ENCODE results near the gene ANKS3. TPM values are rescaled to one million over a fixed set of nuclear protein-coding genes. Genes with fewer than 3 reads are reported as not detected.

The ANKS3 gene
- total RNA-seq, 6 experiments from 2014 or later: 4.7 to 10.7 (median 7.6) TPM

- Histone ChIP-seq H3K27ac (no peak overlapping the region), H3K27me3 (no peaks in the 10 kb centered on the region), H3K36me3 (peaks cover 0 to 28% (median 13%) of the 10 kb centered on the region in 4 donors), H3K4me1 (no peaks in the 10 kb centered on the region), H3K4me3 (no peak overlapping the region), H3K9me3 (no peaks in the 10 kb centered on the region)
- TF ChIP-seq CTCF (IDR thresholded peaks at IDR 0.05): no peak
- no peak for TF ChIP-seq POLR2A (IDR thresholded peaks at IDR 0.05)
- intact Hi-C loops (cut with DNase I): no loop called here
- peak in 1 of 4 donors; percentile 25 for ATAC-seq
- DNase-seq: no peak
- 98% methylated on average over 5 of the region's 44 CpGs for WGBS (ENCODE audit: insufficient coverage, low coverage, low lambda C conversion rate, missing lambda C conversion rate)
Measured at GRCh38 chr16:4752351-4753100, 18.5 kb upstream of the ANKS3 start.

GRCh38 chr16:4750896-4751295, 16.8 kb upstream of the ANKS3 start:
- no peaks in the 10 kb centered on the region for H3K27me3 ChIP-seq
- TF ChIP-seq POLR2A (IDR thresholded peaks at IDR 0.05): no peak
- no peak for TF ChIP-seq CTCF (IDR thresholded peaks at IDR 0.05)
- no peak for ATAC-seq
- no peaks in the 10 kb centered on the region for H3K4me1 ChIP-seq
- H3K36me3 ChIP-seq: peaks cover 0 to 28% (median 13%) of the 10 kb centered on the region in 4 donors
- H3K27ac ChIP-seq: no peak overlapping the region
- H3K4me3 ChIP-seq: no peak overlapping the region
- 69% methylated on average over 3 of the region's 8 CpGs for WGBS (ENCODE audit: insufficient coverage, low coverage, low lambda C conversion rate, missing lambda C conversion rate)
- intact Hi-C loops (cut with DNase I): no loop called here
- no peaks in the 10 kb centered on the region for H3K9me3 ChIP-seq
- no peak for DNase-seq

- WGBS (ENCODE audit: insufficient coverage, low coverage, low lambda C conversion rate, missing lambda C conversion rate): 75% methylated on average over 2 of the region's 10 CpGs
- intact Hi-C loops (cut with DNase I): no loop called here
- H3K4me3 ChIP-seq: no peak overlapping the region
- no peak for TF ChIP-seq POLR2A (IDR thresholded peaks at IDR 0.05)
- TF ChIP-seq CTCF (IDR thresholded peaks at IDR 0.05): no peak
- no peak overlapping the region for H3K27ac ChIP-seq
- H3K36me3 ChIP-seq: peaks cover 0 to 28% (median 12%) of the 10 kb centered on the region in 4 donors
- DNase-seq: no peak
- no peaks in the 10 kb centered on the region for H3K4me1 ChIP-seq
- no peak for ATAC-seq
- no peaks in the 10 kb centered on the region for H3K27me3 ChIP-seq
- H3K9me3 ChIP-seq: no peaks in the 10 kb centered on the region
Measured at GRCh38 chr16:4749700-4750257, 15.7 kb upstream of the ANKS3 start.

GRCh38 chr16:4748682-4749411, 14.8 kb upstream of the ANKS3 start:
- TF ChIP-seq POLR2A (IDR thresholded peaks at IDR 0.05) (no peak), CTCF (IDR thresholded peaks at IDR 0.05) (no peak)
- H3K36me3 ChIP-seq: peaks cover 0 to 28% (median 11%) of the 10 kb centered on the region in 4 donors
- ATAC-seq: no peak

More at GRCh38 chr16:4748682-4749411, 14.8 kb upstream of the ANKS3 start:
- no peak overlapping the region for H3K27ac ChIP-seq
- no peak for DNase-seq
- no peak overlapping the region for H3K4me3 ChIP-seq
- no CpG with 5 or more reads among the region's 16 CpGs for WGBS (ENCODE audit: insufficient coverage, low coverage, low lambda C conversion rate, missing lambda C conversion rate)
- intact Hi-C loops (cut with DNase I): no loop called here
- H3K9me3 ChIP-seq: no peaks in the 10 kb centered on the region
- no peaks in the 10 kb centered on the region for H3K27me3 ChIP-seq
- H3K4me1 ChIP-seq: no peaks in the 10 kb centered on the region

Measured in right lobe of liver (tissue), 6 donors.